Prostate gland (tissue), 2 donors: ENCODE results near the gene TOX3. TPM values are rescaled to one million over a fixed set of nuclear protein-coding genes. Genes with fewer than 3 reads are reported as not detected.

Source experiments
- DNase-seq: peaks from one replicate; pipeline ENCODE4 v3.0.0-alpha.2; 2019; ENCODE audit warnings: low spot score
- H3K27ac ChIP-seq, 2 donors: fragments of 200-600 bp; sonication (generic); 2 replicates each; pipeline ENCODE4 v1.5.1; 2017 to 2019
- H3K27me3 ChIP-seq: fragments of 200-600 bp; sonication (generic); replicated peaks from 2 replicates; pipeline ENCODE4 v1.5.1; 2019; ENCODE audit not compliant: insufficient read depth
- H3K36me3 ChIP-seq, 2 donors: fragments of 200-600 bp; sonication (generic); 1 replicate in 1 of 2; 2 replicates in 1 of 2; pipeline versions ENCODE4 v1.5.1 to v1.8.1; 2017 to 2019
- H3K4me1 ChIP-seq: fragments of 200-600 bp; sonication (generic); replicated peaks from 2 replicates; pipeline ENCODE4 v1.5.1; 2019
- H3K4me3 ChIP-seq, 2 donors: fragments of 200-600 bp; sonication (generic); 2 replicates each; pipeline ENCODE4 v1.5.1; 2017 to 2019
- H3K9me3 ChIP-seq: fragments of 200-600 bp; sonication (generic); 2 replicates; pipeline ENCODE4 v1.5.1; 2017
- CTCF ChIP-seq, 4 experiments: fragments of 200-600 bp in 2 of 4; fragments of 450-650 bp in 2 of 4; sonication (generic) in 2 of 4; IDR thresholded peaks; 1 replicate in 3 of 4; 2 replicates in 1 of 4; pipeline ENCODE4 v1.5.1; 2016 to 2019; ENCODE audit warnings: antibody characterized with exemption in 4 of 4, mild to moderate bottlenecking in 2 of 4, moderate library complexity in 2 of 4
- POLR2A ChIP-seq: fragments of 450-650 bp; IDR thresholded peaks from one replicate; pipeline ENCODE4 v1.6.1; 2016; ENCODE audit warnings: antibody characterized with exemption, mild to moderate bottlenecking
- POLR2AphosphoS5 ChIP-seq: sonication (generic); formaldehyde crosslinking; IDR thresholded peaks from one replicate; pipeline ENCODE4 v1.6.1; 2017; ENCODE audit warnings: antibody characterized with exemption
- WGBS: methylation state at CpG from one replicate; pipeline ENCODE4 v1.1.5; 2018; 5-methylcytosine and 5-hydroxymethylcytosine counted together
- intact Hi-C: fragments of 100-400 bp; cut with DNase I; formaldehyde crosslinking; loops from one replicate; pipeline ENCODE4 v1.14.2; 2022
- total RNA-seq, 2 donors: library from RNA; depleted of rRNA; stranded (reverse); fragments of >200 nt; gene quantifications; one replicate each; pipeline ENCODE4 v1.1.0, GENCODE V29; 2016

TOX3 gene
- total RNA-seq, 2 donors from 2014 or later: 0.57 to 1.7 TPM

GRCh38 chr16:52492789-52493357 lies 54.1 kb downstream of the TOX3 start:
- 92% methylated on average over 5 of the region's 5 CpGs for WGBS
- Histone ChIP-seq H3K4me1 (peaks cover 4% of the 10 kb centered on the region), H3K27ac (no peak overlapping the region), H3K36me3 (no peaks in the 10 kb centered on the region), H3K9me3 (no peaks in the 10 kb centered on the region), H3K27me3 (no peaks in the 10 kb centered on the region), H3K4me3 (no peak overlapping the region)
- DNase-seq: no peak
- intact Hi-C loops: no loop called here
- TF ChIP-seq POLR2A (no peak), POLR2AphosphoS5 (no peak), CTCF (IDR thresholded peaks at IDR 0.05) (no peak)

GRCh38 chr16:52491216-52491615 lies 55.7 kb downstream of the TOX3 start:
- Histone ChIP-seq H3K9me3 (no peaks in the 10 kb centered on the region), H3K4me3 (no peak overlapping the region), H3K27me3 (no peaks in the 10 kb centered on the region), H3K27ac (no peak overlapping the region), H3K4me1 (no peaks in the 10 kb centered on the region), H3K36me3 (no peaks in the 10 kb centered on the region)
- DNase-seq: no peak
- TF ChIP-seq POLR2A (no peak), POLR2AphosphoS5 (no peak), CTCF (IDR thresholded peaks at IDR 0.05) (no peak)
- WGBS: 92% methylated on average over 1 of the region's 1 CpG
- intact Hi-C loops: no loop called here

- no peak overlapping the region for H3K4me3 ChIP-seq
- H3K4me1 ChIP-seq: no peaks in the 10 kb centered on the region
- intact Hi-C loops: no loop called here
- H3K9me3 ChIP-seq: no peaks in the 10 kb centered on the region
- no peaks in the 10 kb centered on the region for H3K36me3 ChIP-seq
- TF ChIP-seq POLR2AphosphoS5: no peak
- TF ChIP-seq CTCF (IDR thresholded peaks at IDR 0.05): no peak
- TF ChIP-seq POLR2A: no peak
- no peak overlapping the region for H3K27ac ChIP-seq
- 94% methylated on average over 6 of the region's 6 CpGs for WGBS
- no peaks in the 10 kb centered on the region for H3K27me3 ChIP-seq
- no peak for DNase-seq
Measured at GRCh38 chr16:52489894-52490293, 57.0 kb downstream of the TOX3 start.

GRCh38 chr16:52488837-52489289 lies 58.1 kb downstream of the TOX3 start:
- no peaks in the 10 kb centered on the region for H3K9me3 ChIP-seq
- no peaks in the 10 kb centered on the region for H3K27me3 ChIP-seq
- DNase-seq: no peak
- intact Hi-C loops: no loop called here
- H3K4me3 ChIP-seq: no peak overlapping the region
- H3K36me3 ChIP-seq: no peaks in the 10 kb centered on the region
- H3K4me1 ChIP-seq: no peaks in the 10 kb centered on the region
- TF ChIP-seq CTCF (IDR thresholded peaks at IDR 0.05) (no peak), POLR2AphosphoS5 (no peak), POLR2A (no peak)
- no peak overlapping the region for H3K27ac ChIP-seq

GRCh38 chr16:52487849-52488457 lies 59.0 kb downstream of the TOX3 start:
- no peaks in the 10 kb centered on the region for H3K27me3 ChIP-seq
- no peaks in the 10 kb centered on the region for H3K36me3 ChIP-seq
- intact Hi-C loops: no loop called here
- no peaks in the 10 kb centered on the region for H3K4me1 ChIP-seq
- 73% methylated on average over 1 of the region's 1 CpG for WGBS
- TF ChIP-seq POLR2A: no peak
- TF ChIP-seq CTCF (IDR thresholded peaks at IDR 0.05): no peak
- TF ChIP-seq POLR2AphosphoS5: no peak
- no peak for DNase-seq
- H3K4me3 ChIP-seq: no peak overlapping the region
- no peaks in the 10 kb centered on the region for H3K9me3 ChIP-seq
- no peak overlapping the region for H3K27ac ChIP-seq
